HuH-7 (cell line): ENCODE results near the gene SLC22A23.

Experiments
- DNase-seq: peaks from one replicate; pipeline ENCODE4 v3.0.0; 2011; ENCODE audit warnings: low spot score

The SLC22A23 gene

DNA sequence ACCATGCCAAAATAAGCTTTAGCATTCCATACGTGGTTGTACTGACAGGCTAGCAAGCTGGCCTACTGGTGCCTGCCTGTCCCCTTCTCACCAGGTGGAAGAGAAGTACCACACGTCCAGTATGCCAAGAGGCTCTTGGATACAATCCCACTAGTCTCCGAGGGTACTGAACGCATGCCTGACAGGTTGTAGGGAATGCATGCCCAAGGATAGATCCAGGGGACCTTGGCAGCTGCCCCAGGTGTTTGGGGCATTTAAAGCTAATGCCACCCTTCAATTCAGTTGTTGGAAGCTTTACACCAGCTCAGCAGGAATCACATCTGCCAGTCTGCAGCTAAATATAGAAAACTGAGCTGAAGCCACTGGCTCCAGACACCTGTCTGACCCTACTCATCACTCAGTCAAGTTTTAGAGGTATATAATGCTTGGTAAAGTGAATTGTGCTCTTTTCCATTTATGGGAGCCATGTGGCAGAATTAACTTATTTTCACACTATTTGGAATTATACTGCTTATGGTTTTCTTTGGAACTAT, 234.3 kb downstream of the SLC22A23 start:
- DNase-seq, result no peak

DNA sequence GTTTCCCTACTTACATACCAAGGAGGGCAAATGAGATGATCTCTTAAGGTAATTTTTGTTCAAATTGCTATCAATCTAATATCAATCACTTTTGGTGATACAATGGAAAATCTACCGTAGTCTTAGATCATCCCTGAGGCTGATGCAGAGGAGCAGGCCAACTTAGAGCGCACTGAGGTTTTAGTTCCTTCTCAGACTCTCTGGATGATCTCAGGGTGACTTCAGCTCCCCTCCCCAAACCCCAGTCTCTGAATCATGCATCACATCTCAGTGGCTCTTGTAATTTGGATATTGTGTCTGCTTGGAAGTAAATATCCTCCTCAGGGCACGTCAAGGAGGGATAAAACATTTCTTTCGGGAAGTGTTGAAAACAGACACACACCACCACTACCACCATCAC, 235.3 kb downstream of the SLC22A23 start:
- DNase-seq, result no peak

DNA sequence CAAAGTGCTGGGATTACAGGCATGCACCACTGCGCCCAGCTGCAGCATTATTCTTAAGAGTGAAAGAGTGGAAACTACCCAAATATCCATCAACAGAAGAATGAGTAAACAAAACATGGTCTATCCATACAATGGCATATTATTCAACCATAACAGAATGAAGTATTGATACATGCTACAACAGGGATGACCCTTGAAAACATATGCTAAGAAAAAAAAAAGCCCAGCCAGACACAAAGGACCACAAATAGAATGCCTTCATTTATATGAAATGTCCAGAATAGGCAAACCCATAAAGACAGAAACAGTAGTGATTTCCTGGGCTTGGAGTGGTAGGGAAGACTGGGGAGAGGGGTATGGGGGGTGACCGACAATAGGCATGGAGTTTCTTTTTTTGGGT, 236.5 kb downstream of the SLC22A23 start:
- DNase-seq, result no peak
